Neural crest cell (in vitro differentiated cells): Measurements from ENCODE around the gene KPNA2. TPM values are rescaled to one million over a fixed set of nuclear protein-coding genes. Genes with fewer than 3 reads are reported as not detected.
A peak's percentile ranks its signal among the peaks of the same experiment; 100 is the strongest.

ENCODE experiments used
- DNase-seq: peaks from one replicate; pipeline ENCODE4 v3.0.0; 2021; ENCODE audit warnings: low read depth, mixed read lengths, low spot score
- H3K27ac Mint-ChIP-seq: one replicate; pipeline ENCODE4 v1.8.0; 2021; ENCODE audit warnings: mild to moderate bottlenecking, mixed read lengths; ENCODE audit not compliant: unreplicated experiment
- H3K27me3 Mint-ChIP-seq: 2 replicates; pipeline ENCODE4 v1.8.0; 2021; ENCODE audit warnings: low read depth, mild to moderate bottlenecking, mixed read lengths
- H3K36me3 Mint-ChIP-seq: 2 replicates; pipeline ENCODE4 v1.8.0; 2021; ENCODE audit warnings: low read depth, mild to moderate bottlenecking, mixed read lengths
- H3K4me1 Mint-ChIP-seq: 2 replicates; pipeline ENCODE4 v1.8.0; 2021; ENCODE audit warnings: mixed read lengths
- H3K4me3 Mint-ChIP-seq: one replicate; pipeline ENCODE4 v1.8.0; 2021; ENCODE audit warnings: mild to moderate bottlenecking, mixed read lengths
- H3K9me3 Mint-ChIP-seq: 2 replicates; pipeline ENCODE4 v1.8.0; 2021; ENCODE audit warnings: mixed read lengths
- total RNA-seq: library from RNA; stranded (reverse); gene quantifications from 2 replicates; pipeline ENCODE4 v1.2.1, GENCODE V29; 2021
- TF ChIP-seq, protein P1 (sequence below): fragments of 200-600 bp; sonication (generic); conservative IDR thresholded peaks from 2 replicates; pipeline ENCODE4 v1.5.0; 2021; ENCODE audit warnings: antibody characterized with exemption, mild to moderate bottlenecking

KPNA2 gene
- total RNA-seq, 1 donor from 2014 or later: 376 TPM

DNA sequence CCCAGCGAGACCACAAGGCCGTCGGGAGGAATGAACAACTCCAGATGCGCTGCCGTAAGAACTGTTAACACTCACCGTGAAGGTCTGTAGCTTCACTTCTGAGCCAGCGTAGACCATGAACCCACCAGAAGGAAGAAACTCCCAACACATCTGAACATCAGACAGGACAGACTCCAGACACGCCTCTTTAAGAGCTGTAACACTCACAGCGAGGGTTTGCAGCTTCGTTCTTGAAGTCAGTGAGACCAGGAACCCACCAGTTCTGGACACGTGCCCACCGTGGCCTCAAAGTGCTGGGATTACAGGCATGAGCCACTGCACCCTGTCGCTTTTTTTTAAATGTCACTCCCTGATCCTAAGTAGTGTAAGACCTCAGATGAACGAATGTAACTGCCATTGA lies 17.3 kb downstream of the KPNA2 start:
- H3K9me3 Mint-ChIP-seq: no peaks in the 10 kb centered on the region
- peaks cover 13% of the 10 kb centered on the region for H3K36me3 Mint-ChIP-seq
- H3K27ac Mint-ChIP-seq: no peak overlapping the region
- no peaks in the 10 kb centered on the region for H3K27me3 Mint-ChIP-seq
- no peak overlapping the region for H3K4me3 Mint-ChIP-seq
- DNase-seq: no peak
- no peaks in the 10 kb centered on the region for H3K4me1 Mint-ChIP-seq
- TF ChIP-seq, protein P1, sequence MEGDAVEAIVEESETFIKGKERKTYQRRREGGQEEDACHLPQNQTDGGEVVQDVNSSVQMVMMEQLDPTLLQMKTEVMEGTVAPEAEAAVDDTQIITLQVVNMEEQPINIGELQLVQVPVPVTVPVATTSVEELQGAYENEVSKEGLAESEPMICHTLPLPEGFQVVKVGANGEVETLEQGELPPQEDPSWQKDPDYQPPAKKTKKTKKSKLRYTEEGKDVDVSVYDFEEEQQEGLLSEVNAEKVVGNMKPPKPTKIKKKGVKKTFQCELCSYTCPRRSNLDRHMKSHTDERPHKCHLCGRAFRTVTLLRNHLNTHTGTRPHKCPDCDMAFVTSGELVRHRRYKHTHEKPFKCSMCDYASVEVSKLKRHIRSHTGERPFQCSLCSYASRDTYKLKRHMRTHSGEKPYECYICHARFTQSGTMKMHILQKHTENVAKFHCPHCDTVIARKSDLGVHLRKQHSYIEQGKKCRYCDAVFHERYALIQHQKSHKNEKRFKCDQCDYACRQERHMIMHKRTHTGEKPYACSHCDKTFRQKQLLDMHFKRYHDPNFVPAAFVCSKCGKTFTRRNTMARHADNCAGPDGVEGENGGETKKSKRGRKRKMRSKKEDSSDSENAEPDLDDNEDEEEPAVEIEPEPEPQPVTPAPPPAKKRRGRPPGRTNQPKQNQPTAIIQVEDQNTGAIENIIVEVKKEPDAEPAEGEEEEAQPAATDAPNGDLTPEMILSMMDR: no peak

DNA sequence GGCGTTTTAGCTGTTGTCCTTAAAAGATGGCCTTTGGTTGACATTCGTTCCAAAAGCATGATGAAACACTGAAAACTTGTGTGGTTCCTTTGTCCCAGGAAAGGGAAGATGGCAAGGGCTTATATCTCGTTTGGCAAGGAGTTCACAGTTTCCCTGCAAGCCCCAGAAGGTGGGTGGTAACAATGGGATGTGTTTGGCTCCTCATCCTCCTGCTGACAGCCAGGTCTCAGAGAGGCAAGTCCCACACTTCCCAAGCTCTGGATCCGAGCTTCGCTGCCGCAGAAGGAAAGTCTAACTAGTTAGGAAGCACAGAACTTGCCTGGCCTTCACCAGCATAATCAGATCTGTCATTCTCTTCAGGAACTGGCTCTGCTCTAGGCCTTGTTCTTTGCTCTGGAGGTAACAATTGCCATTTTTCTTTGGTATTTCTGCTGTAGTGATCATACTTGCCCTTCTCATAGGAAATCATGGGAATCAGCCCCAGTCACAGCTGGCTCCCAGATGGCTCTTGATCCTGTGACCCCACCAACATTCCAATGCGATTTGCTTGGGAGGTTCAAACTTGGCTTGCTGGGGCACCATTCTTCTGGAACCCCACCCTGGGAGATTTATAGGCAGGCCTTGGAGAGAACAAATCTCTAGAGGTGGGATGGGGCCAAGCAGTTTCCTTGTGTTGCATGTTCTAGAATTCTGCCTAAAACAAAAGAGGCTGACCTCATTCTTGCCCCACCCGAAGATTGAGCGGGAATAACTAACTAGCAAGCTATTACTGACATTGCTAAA lies 17.9 kb downstream of the KPNA2 start:
- Mint-ChIP-seq H3K36me3 (peaks cover 11% of the 10 kb centered on the region), H3K4me3 (no peak overlapping the region), H3K27ac (no peak overlapping the region), H3K27me3 (no peaks in the 10 kb centered on the region), H3K4me1 (no peaks in the 10 kb centered on the region), H3K9me3 (no peaks in the 10 kb centered on the region)
- TF ChIP-seq, protein P1: no peak
- no peak for DNase-seq

DNA sequence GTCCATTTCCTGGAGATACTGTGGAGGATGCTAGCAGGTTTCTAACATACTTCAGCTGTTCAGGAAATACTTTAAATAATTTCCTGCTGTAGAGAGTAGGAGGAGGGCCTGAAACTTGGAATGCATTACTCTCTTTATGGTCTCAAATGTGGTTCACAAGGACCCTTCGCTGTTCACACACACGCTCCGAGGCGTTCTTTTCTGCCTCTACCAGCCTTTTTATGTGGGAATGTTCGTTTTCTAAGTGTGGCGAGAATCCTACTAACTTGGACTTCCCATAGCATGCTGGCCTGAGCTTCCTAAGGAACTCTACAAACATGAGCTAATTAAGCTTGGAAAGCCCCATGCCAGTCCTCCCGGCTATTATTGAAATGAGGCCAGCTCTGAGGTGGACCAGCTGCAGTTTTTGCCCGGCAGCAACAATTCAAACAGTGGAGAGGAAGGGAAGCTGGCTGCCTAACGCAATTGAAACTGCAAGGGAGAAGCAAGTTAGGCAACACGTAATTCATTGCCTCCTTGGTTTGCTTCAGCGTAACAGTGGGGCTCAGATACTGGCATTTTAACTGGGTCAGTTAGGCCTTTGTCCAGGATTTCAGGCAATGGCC lies 18.9 kb downstream of the KPNA2 start:
- Mint-ChIP-seq H3K9me3 (no peaks in the 10 kb centered on the region), H3K4me3 (no peak overlapping the region), H3K27me3 (no peaks in the 10 kb centered on the region), H3K36me3 (peaks cover 5% of the 10 kb centered on the region), H3K4me1 (no peaks in the 10 kb centered on the region), H3K27ac (no peak overlapping the region)
- TF ChIP-seq, protein P1: no peak
- no peak for DNase-seq

DNA sequence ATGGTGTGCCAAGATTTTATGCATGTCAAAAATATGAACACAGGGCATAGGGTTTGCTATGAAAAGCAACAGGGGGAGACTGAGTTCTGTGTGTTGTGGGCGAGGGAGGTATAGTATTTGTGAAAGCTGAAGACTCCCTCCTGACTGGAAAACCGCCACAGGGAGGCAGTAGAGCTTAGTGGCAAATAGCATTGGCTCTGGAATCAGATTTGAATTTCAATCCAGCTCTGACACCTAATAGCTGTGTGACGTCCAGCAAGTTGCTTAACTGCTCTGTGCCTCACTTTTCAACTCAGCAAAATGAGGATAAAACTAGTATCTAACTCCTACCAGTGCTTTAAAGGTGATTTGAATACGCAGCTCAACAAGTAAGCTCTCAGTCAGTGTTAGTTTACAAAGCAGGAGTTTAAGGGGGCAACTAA lies 22.0 kb downstream of the KPNA2 start:
- Mint-ChIP-seq H3K27ac (no peak overlapping the region), H3K4me3 (no peak overlapping the region), H3K36me3 (peaks cover 2% of the 10 kb centered on the region), H3K4me1 (peaks cover 5% of the 10 kb centered on the region), H3K27me3 (no peaks in the 10 kb centered on the region), H3K9me3 (no peaks in the 10 kb centered on the region)
- DNase-seq: no peak
- TF ChIP-seq, protein P1: peak; percentile 56

DNA sequence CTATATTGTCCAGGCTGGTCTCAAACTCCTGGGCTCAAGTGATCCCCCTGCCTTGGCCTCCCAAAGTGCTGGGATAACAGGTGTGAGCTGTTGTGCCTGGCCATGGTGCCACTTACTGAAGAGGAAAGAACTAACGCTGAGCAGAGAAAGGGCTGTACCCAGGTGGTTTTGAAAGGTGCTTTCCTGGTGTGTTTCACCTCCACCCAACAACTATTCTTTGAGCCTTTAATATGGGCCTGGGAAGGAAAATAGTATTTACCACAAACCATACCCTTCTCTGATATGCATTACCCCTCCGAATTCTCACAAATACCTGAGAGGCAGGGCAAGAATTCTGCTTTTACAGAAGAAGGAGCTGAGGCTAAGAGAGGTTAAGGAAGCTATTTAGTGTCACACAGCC lies 24.8 kb downstream of the KPNA2 start:
- Mint-ChIP-seq H3K27ac (no peak overlapping the region), H3K27me3 (no peaks in the 10 kb centered on the region), H3K9me3 (no peaks in the 10 kb centered on the region), H3K36me3 (no peaks in the 10 kb centered on the region), H3K4me1 (peaks cover 5% of the 10 kb centered on the region), H3K4me3 (no peak overlapping the region)
- TF ChIP-seq, protein P1: no peak
- no peak for DNase-seq
